Stimulated activated CD4-positive, alpha-beta T cell treated with anti-CD3 and anti-CD28 coated beads, Interleukin-1b, Interleukin-23, amount 100 ng/mL, for 1 hour (primary cell): ENCODE data around the gene GKN2.
"Not testable (repeated sequence)": the region's sequence is repeated elsewhere in the genome, so short reads cannot be mapped to it uniquely, and the experiment has no call there.

Experiments used
- DNase-seq, 2 donors: peaks; one replicate each; pipeline ENCODE4 v3.0.0-alpha.2; 2020; ENCODE audit warnings: low read depth in 2 of 2

Gene GKN2

GRCh38 chr2:68961380-68961779 is 8.7 kb upstream of the GKN2 start:
- no peak for DNase-seq

DNA sequence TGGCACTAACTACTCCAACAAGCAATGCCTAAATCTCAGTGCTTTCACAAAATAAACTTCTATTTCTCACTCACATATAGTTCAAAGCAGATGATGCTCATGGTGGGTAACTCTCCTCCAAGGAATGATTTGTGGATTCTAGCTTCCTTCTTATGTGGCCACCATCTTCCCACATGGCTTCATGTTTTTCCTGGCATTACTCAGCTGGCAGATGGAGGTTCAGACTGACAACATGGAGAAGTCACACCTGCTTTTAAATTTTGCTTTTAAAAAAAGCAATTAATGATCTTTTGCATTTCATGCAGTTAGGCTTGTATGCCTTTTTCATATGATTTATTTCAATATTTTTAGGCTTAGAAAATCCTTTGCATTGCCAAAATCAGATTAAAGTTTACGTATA is 6.3 kb upstream of the GKN2 start:
- no peak for DNase-seq

GRCh38 chr2:68955432-68955831 is 2.7 kb upstream of the GKN2 start:
- DNase-seq: not testable (repeated sequence)

DNA sequence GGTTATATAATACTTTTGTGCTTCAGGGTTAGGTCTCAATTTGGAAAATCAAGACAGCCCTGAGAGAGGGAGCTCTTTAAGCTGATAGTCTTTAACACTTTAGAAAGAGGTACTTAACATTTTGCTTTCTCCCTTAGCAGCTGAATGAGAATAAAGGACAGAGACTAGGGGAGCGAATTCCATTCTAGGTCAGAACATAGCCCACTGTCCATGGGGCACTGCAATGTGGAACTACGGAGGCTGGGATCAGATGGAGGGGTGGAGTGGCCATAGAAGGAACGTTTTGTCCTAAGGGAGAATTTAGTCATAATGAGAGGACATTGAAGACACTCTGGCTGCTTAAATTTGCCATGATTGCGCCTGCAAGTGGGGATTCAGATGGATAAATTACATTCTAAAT is 794 bp downstream of the GKN2 start:
- DNase-seq: no peak

- DNase-seq: no peak
These were observed 4.0 kb downstream of the GKN2 start for GRCh38 chr2:68948710-68949109.

- DNase-seq: no peak
These were observed 6.6 kb downstream of the GKN2 start for GRCh38 chr2:68946117-68946516.

DNA sequence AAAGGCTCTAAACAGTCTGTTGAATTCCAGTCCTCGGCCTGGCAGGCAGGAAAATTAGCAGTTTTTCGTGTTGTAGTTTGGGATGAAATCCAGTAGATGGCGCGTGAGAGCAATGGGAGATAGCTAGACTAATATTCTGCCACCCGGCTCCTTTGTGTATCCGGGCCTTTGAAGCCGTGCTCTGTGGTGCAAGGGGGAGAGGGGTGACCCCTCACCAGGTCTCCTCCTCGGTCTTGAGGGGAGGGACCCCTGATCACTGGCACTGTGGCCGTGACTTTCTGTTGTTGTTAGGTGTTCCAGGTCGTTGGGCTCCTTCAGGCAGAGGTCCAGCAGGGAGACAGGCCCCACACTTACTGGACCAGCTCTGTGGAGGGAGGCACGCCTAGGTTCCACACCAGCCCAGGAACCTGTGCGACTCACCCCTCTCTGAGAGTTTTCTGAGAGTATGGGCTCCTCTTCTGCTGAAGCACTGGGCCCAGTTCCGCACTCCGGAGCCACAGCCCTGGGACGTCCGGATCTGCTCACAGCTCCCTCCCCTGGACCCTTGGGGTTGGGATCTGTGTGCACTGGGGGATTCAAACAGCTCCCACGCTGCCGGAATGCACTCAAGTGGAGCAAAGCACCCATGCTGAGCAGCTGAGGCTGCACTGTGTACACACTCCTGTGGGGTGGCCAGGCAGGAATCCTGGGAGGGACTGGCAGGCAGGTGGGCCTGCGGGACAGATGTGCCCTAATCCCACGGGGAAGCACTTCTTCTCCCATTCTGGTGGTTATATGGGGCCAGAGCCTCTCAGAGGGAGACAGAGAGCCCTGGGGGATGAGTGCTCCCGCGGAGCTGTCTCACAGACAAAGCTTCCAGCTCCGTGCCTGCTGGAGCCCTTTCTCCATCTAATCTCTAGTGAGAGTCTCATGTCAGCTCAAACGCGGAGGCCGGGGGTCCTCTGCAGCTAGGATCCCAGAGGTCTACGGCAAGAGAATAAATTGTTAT is 8.8 kb downstream of the GKN2 start:
- DNase-seq: peak; percentile 2 to 37

- DNase-seq: no peak
These were observed 9.9 kb downstream of the GKN2 start for GRCh38 chr2:68942827-68943226.

GRCh38 chr2:68940369-68940768 is 12.3 kb downstream of the GKN2 start:
- DNase-seq: no peak

- DNase-seq: no peak
These were observed 12.7 kb downstream of the GKN2 start for GRCh38 chr2:68939962-68940361.

GRCh38 chr2:68938938-68939337 is 13.8 kb downstream of the GKN2 start:
- no peak for DNase-seq

GRCh38 chr2:68937346-68938055 is 15.2 kb downstream of the GKN2 start:
- no peak for DNase-seq

- no peak for DNase-seq
These were observed 15.8 kb downstream of the GKN2 start for GRCh38 chr2:68936889-68937288.

DNA sequence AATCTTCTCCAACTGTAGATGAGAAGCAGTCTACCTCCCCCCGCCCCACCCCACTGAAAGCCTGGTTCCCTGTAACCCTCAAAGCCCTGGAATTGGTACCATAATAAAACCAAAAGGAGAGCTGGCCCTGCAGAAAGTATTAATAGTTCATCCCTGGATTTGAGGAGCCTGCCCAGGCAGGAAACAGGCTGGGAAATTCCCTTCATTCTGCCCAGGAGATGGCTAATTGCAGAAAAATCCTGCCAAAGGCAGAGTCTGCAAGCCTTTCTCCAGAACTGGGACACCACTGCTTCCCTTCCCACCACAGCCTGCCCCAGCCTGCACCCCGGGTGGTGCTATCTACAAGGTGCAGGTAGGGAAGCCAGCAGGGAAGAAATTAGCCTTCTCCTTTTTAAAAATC is 16.3 kb downstream of the GKN2 start:
- DNase-seq: no peak

DNA sequence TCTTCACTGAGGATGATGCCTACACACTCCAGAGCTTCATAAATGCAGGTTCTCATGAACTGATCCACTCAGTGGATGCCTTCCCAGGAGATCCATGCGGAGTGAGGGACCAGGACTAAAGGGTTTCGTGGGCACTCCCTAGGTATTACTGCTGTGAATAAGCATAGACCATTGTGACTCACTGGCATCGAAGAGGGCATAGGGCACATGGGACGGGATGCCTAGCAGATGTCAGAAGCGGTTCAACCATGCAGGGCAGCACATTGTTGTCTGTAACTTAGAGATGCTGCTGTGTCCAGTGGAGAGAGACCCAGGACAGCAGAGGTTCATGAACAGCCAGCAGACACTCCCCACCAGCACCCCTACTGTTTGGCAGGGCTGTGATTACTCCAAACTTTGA is 17.2 kb downstream of the GKN2 start:
- no peak for DNase-seq

- DNase-seq: no peak
These were observed 18.7 kb downstream of the GKN2 start for GRCh38 chr2:68934021-68934420.

GRCh38 chr2:68932402-68932801 is 20.3 kb downstream of the GKN2 start:
- no peak for DNase-seq

DNA sequence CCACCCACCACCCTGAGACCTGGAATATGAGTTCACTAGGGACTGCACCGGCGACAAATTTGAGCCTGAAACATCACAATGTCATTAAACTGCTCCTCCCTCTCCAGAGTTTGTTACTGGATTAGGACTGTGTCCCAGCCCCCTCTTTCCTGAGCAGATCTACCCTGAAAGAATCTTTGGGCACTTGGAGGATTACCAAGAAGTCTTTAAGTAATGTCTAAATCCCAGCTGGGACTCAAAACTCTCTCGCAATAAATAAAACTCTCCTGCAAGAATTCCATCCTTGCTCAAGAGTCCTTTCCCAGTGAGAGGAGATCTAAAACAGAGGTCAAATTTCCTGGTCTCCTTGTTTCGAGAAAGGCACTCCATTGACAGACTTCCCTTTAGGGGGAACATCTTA is 20.9 kb downstream of the GKN2 start:
- DNase-seq: no peak

- DNase-seq: no peak
These were observed 21.5 kb downstream of the GKN2 start for GRCh38 chr2:68931149-68931711.

DNA sequence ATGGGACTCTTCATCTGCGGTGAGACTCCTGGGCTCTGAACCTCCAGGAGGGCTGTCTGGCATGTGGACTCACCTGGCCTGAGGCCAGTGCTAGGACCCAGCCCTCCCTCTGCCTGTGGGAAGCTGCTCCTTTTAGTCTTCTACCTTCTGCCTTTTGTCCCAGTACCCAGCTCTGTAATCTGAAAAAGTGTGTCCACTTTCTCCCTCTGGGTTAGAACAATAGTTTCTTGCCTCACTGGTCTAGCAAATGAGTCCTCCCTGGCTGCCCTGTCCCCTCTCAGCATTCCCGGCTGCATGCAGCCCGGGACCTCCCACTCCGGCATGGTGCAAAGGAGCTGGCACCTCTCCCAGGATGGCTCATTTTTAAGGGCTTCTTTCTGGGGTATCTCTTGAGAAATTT is 25.9 kb downstream of the GKN2 start:
- DNase-seq: no peak

DNA sequence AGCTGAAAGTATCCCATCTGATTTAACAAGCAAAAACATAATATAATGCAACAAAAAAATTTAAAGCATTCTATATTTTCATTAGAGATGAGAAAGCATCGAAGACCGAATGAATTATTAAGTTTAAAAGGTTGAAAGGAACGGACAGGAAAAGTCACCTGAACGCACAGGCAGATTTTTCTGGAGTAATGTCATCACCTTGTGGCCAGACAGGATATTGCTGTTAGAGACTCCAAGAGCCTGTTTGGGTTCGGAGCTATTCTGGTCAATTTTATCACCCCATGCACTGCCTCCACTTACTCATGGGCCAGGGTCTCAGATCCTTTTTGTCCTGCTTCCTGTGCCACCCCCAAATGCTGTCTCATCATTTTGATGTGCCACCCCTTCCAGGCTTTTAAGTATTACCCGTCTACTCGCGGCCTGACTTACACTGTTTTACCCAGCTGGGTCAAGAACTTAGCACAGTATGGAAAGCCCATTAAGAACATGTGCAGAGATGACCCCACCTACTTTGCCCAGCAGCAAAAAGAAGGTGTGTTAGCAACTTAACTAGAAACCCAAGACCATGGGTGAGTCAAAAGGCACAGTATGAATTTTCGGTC is 27.3 kb downstream of the GKN2 start:
- DNase-seq: no peak

DNA sequence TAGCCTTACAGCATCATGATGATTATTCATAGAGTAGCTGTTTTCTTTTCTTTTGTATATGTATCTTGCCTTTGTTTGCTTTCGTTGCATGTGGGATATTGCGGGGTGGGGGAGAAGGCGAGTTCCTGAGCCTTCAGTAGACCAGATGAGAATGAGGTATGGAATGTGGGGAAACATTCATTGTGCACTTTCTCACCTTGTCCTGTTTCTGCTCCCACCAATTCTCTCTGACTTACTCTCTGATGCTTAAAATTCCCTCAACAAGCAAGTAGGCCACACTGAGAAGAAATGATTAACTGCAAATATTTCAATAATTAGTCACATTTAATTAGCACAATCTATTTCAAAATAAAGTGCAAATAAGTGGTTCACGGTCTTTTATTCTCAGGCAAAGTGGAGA is 31.0 kb downstream of the GKN2 start:
- no peak for DNase-seq
